PC-3 (cell line): Measurements from ENCODE around the gene ZEB2.

Experiments used
- EZH2phosphoT487 ChIP-seq: fragments of 300-600 bp; sonication (generic); IDR thresholded peaks from 2 replicates; pipeline ENCODE4 v1.6.1; 2018; ENCODE audit warnings: mild to moderate bottlenecking, antibody characterized with exemption, low read length, borderline replicate concordance
- TF ChIP-seq, protein P1 (sequence below): fragments of 300-600 bp; sonication (generic); conservative IDR thresholded peaks from 2 replicates; pipeline ENCODE4 v1.5.1; 2017; ENCODE audit warnings: antibody characterized with exemption, low read depth, mild to moderate bottlenecking, low read length

GRCh38 chr2:144468823-144469595, 50.9 kb downstream of the ZEB2 start:
- TF ChIP-seq, protein P1, sequence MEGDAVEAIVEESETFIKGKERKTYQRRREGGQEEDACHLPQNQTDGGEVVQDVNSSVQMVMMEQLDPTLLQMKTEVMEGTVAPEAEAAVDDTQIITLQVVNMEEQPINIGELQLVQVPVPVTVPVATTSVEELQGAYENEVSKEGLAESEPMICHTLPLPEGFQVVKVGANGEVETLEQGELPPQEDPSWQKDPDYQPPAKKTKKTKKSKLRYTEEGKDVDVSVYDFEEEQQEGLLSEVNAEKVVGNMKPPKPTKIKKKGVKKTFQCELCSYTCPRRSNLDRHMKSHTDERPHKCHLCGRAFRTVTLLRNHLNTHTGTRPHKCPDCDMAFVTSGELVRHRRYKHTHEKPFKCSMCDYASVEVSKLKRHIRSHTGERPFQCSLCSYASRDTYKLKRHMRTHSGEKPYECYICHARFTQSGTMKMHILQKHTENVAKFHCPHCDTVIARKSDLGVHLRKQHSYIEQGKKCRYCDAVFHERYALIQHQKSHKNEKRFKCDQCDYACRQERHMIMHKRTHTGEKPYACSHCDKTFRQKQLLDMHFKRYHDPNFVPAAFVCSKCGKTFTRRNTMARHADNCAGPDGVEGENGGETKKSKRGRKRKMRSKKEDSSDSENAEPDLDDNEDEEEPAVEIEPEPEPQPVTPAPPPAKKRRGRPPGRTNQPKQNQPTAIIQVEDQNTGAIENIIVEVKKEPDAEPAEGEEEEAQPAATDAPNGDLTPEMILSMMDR: no peak
- no peak for TF ChIP-seq EZH2phosphoT487
